HepG2 (cell line): ENCODE measurements around the gene ANKRD42. TPM values are rescaled to one million over a fixed set of nuclear protein-coding genes. Genes with fewer than 3 reads are reported as not detected.
A peak's percentile ranks its signal among the peaks of the same experiment; 100 is the strongest.

Experiments
- ARID5B ChIP-seq: IDR thresholded peaks from 2 replicates; pipeline ENCODE4 v1.4.0; 2020; ENCODE audit warnings: mild to moderate bottlenecking, missing genetic modification reagents
- ATF2 ChIP-seq: sonication (generic); formaldehyde crosslinking; IDR thresholded peaks from 2 replicates; pipeline ENCODE4 v1.4.0; 2020; ENCODE audit warnings: missing genetic modification reagents
- GLI4 ChIP-seq: sonication (generic); formaldehyde crosslinking; IDR thresholded peaks from 2 replicates; pipeline ENCODE4 v1.5.1; 2020; ENCODE audit warnings: missing genetic modification reagents, mild to moderate bottlenecking, moderate library complexity, borderline replicate concordance
- RARG ChIP-seq: sonication (generic); formaldehyde crosslinking; IDR thresholded peaks from 2 replicates; pipeline ENCODE4 v1.4.0; 2020; ENCODE audit warnings: low read depth, mild to moderate bottlenecking, missing genetic modification reagents
- THRA ChIP-seq: sonication (generic); formaldehyde crosslinking; IDR thresholded peaks from 2 replicates; pipeline ENCODE4 v1.4.0; 2020; ENCODE audit warnings: missing genetic modification reagents, borderline replicate concordance
- ZBTB4 ChIP-seq: sonication (generic); formaldehyde crosslinking; IDR thresholded peaks from 2 replicates; pipeline ENCODE4 v1.4.0; 2020; ENCODE audit warnings: missing genetic modification reagents, mild to moderate bottlenecking, borderline replicate concordance
- ZNF235 ChIP-seq: sonication (generic); formaldehyde crosslinking; IDR thresholded peaks from 2 replicates; pipeline ENCODE4 v1.8.1; 2023; ENCODE audit warnings: mild to moderate bottlenecking, missing genetic modification reagents, borderline replicate concordance
- ZNF382 ChIP-seq: sonication (generic); formaldehyde crosslinking; IDR thresholded peaks from 2 replicates; pipeline ENCODE4 v1.5.0; 2020; ENCODE audit warnings: missing genetic modification reagents, mild to moderate bottlenecking, borderline replicate concordance
- polyA plus RNA-seq, 8 experiments: library from polyadenylated mRNA; depleted of rRNA in 3 of 8; stranded (reverse) in 7 of 8; unstranded in 1 of 8; fragments of >200 nt; fragmentation: Illumina TruSeq in 4 of 8; extraction: Trizol in 4 of 8; gene quantifications; 2 replicates each; pipeline versions ENCODE4 v1.2.1 to v1.2.3, GENCODE V29; 2011 to 2016; ENCODE audit warnings: low read depth in 4 of 8, missing spikeins in 1 of 8, mixed read lengths in 1 of 8; ENCODE audit not compliant: insufficient read depth in 1 of 8
- total RNA-seq, 5 experiments: library from RNA; depleted of rRNA; stranded (reverse); fragments of >200 nt; fragmentation: Illumina TruSeq; extraction: Trizol; gene quantifications; 2 replicates each; pipeline ENCODE4 v1.2.3, GENCODE V29; 2016; ENCODE audit warnings: low read depth in 1 of 5
- TF ChIP-seq, protein P1 (sequence below): sonication (generic); formaldehyde crosslinking; IDR thresholded peaks from 2 replicates; pipeline ENCODE4 v1.4.0; 2020; ENCODE audit warnings: mild to moderate bottlenecking, missing genetic modification reagents
- TF ChIP-seq, protein P2 (sequence below): sonication (generic); formaldehyde crosslinking; IDR thresholded peaks from 2 replicates; pipeline ENCODE4 v1.4.0; 2020; ENCODE audit warnings: missing genetic modification reagents, mild to moderate bottlenecking, borderline replicate concordance

Gene ANKRD42
- total and polyA plus RNA-seq, 2 of the 13 experiments (the other 11 are each of a cell fraction or from before 2014, with no cell fraction given): 2.2 to 3.7 TPM

DNA sequence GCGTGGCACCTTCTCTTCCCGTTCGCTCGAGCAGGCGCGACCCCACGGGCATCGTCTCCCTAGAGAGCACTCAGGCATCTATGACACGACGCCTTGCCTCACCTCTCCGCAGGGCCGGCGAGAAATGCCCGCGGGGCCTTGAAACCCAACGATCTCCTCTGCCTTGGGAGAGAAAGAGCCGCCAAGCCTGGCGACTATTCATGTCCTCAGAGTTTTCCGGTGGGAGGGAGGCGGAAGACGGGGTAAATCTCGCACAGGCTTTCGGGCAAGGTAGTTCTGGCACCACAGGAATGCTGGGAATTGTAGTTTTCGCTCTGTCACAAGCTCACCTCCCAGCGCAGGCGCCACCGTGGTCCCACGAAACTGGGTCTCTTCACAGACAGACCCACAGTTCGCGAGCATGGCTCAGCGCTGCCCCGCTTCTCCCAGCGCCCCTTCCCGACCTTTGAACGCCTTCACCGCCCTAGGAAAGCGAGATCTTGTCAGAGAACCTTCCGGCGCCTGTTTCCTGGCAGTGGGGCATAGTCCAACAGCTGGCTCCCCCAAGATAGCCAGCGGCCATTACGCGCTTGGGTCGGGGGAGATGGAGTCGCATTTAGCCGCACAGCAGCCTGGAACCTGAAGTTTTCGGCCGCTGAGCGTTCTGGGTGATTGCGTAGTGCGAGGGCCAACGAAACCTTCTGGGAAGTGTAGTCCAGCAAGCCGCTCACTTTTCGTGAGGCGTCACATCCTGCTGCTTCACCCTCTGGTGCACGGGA is 92.4 kb downstream of the ANKRD42 start, which contains the start of gene CCDC90B (continued):
- TF ChIP-seq ZBTB4 (CRISPR knock-in tag): peak; percentile 42; the same call in 1 of the 2 replicates
- 0 out of 2 replicates have a peak, but pooled peaks have one; percentile 16 for TF ChIP-seq ZNF235 (CRISPR knock-in tag)
- TF ChIP-seq, protein P1, sequence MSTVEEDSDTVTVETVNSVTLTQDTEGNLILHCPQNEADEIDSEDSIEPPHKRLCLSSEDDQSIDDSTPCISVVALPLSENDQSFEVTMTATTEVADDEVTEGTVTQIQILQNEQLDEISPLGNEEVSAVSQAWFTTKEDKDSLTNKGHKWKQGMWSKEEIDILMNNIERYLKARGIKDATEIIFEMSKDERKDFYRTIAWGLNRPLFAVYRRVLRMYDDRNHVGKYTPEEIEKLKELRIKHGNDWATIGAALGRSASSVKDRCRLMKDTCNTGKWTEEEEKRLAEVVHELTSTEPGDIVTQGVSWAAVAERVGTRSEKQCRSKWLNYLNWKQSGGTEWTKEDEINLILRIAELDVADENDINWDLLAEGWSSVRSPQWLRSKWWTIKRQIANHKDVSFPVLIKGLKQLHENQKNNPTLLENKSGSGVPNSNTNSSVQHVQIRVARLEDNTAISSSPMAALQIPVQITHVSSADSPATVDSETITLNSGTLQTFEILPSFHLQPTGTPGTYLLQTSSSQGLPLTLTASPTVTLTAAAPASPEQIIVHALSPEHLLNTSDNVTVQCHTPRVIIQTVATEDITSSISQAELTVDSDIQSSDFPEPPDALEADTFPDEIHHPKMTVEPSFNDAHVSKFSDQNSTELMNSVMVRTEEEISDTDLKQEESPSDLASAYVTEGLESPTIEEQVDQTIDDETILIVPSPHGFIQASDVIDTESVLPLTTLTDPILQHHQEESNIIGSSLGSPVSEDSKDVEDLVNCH (CRISPR knock-in tag): no peak
- TF ChIP-seq GLI4 (CRISPR knock-in tag): no peak; the same call in 1 of the 2 replicates
- TF ChIP-seq, protein P2, sequence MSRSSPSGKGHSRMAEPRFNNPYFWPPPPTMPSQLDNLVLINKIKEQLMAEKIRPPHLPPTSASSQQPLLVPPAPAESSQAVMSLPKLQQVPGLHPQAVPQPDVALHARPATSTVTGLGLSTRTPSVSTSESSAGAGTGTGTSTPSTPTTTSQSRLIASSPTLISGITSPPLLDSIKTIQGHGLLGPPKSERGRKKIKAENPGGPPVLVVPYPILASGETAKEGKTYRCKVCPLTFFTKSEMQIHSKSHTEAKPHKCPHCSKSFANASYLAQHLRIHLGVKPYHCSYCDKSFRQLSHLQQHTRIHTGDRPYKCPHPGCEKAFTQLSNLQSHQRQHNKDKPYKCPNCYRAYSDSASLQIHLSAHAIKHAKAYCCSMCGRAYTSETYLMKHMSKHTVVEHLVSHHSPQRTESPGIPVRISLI (CRISPR knock-in tag): no peak
- TF ChIP-seq ARID5B (CRISPR knock-in tag): peak; percentile 15
- TF ChIP-seq ZNF382 (CRISPR knock-in tag): no peak
- peak; percentile 92 for TF ChIP-seq ATF2 (CRISPR knock-in tag)
- no peak for TF ChIP-seq RARG (CRISPR knock-in tag)
- peak; percentile 13; the same call in 1 of the 2 replicates for TF ChIP-seq THRA (CRISPR knock-in tag)
